ENCODE measurements around the gene ITGA11.
A peak's percentile ranks its signal among the peaks of the same experiment; 100 is the strongest.

Gene ITGA11

GRCh38 chr15:68463444-68463843 is 31.5 kb upstream of the ITGA11 start:
- H3K27me3 Mint-ChIP-seq: peaks cover 41% of the 10 kb centered on the region
- no peak for ATAC-seq

DNA sequence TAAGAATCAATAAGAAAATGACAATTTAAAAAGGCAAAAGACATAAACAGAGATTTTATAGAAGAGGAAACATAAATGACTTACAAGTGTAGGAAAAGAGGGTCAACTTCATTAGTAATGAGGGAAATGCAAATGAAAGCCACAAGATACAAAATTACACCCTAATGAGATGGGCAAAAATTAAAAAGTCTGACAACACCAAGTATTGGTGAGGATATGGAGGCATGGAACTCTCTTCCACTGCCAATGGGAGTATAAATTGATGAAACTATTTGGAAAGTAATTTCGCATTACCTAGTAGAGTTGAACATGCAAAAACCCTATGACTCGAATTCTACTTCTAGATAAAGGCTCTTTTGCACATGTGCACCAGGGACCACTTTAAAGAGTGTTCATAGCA is 28.2 kb upstream of the ITGA11 start:
- H3K4me1 Mint-ChIP-seq: no peaks in the 10 kb centered on the region
- no peaks in the 10 kb centered on the region for H3K36me3 Mint-ChIP-seq
- no peak for ATAC-seq
- no peak overlapping the region for H3K4me3 Mint-ChIP-seq
- peaks cover 7% of the 10 kb centered on the region for H3K9me3 Mint-ChIP-seq
- peaks cover 20% of the 10 kb centered on the region for H3K27me3 Mint-ChIP-seq
- no peak overlapping the region for H3K27ac Mint-ChIP-seq

More at GRCh38 chr15:68463444-68463843, 31.5 kb upstream of the ITGA11 start:
- no peaks in the 10 kb centered on the region for H3K4me1 Mint-ChIP-seq
- peaks cover 7% of the 10 kb centered on the region for H3K9me3 Mint-ChIP-seq
- no peaks in the 10 kb centered on the region for H3K36me3 Mint-ChIP-seq
- no peak overlapping the region for H3K27ac Mint-ChIP-seq
- H3K4me3 Mint-ChIP-seq: no peak overlapping the region

GRCh38 chr15:68450192-68450591 is 18.2 kb upstream of the ITGA11 start:
- peaks cover 62% of the 10 kb centered on the region for H3K27me3 Mint-ChIP-seq
- peaks cover 12% of the 10 kb centered on the region for H3K9me3 Mint-ChIP-seq
- no peak overlapping the region for H3K27ac Mint-ChIP-seq
- no peaks in the 10 kb centered on the region for H3K36me3 Mint-ChIP-seq
- no peaks in the 10 kb centered on the region for H3K4me1 Mint-ChIP-seq
- ATAC-seq: no peak
- no peak overlapping the region for H3K4me3 Mint-ChIP-seq

- Mint-ChIP-seq H3K9me3 (peaks cover 12% of the 10 kb centered on the region), H3K27me3 (peaks cover 62% of the 10 kb centered on the region)
Measured at GRCh38 chr15:68449389-68449788, 17.4 kb upstream of the ITGA11 start.

DNA sequence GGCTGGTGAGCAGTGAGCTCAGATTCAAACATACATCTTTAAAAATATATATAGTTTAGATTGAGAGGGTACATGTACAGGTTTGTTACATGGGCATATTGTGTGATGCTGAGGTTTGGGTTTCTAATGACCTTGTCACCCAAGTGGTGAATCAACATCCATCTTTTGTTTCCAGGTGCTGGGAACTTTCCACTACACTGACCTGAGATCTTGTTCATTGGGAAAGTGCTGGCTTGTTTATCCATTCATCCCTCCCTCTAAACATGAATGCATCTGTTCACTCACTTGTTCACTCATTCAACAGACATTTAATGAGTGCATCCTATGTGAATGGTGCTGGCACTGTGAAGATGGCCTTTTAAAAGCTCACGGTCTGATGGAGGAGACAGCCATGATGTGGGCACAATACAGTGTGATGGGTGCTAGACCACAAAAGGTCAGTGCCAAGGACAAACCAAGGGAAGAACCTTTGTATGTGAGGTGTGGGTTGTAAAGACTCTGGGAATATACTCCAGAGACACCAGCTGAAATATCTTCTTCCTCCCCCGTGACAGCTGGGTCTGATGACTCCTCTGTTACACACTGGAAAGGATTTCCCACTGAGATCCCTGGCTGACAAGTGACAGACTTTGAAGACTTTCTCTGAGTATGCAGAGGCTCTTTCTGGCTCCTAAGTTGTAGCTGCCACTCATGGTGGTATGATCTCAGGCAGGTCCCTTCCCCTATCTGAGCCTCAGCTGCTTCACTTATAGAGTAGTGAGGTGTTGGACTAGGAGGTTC is 16.2 kb upstream of the ITGA11 start:
- Mint-ChIP-seq H3K27me3 (peaks cover 58% of the 10 kb centered on the region), H3K4me3 (no peak overlapping the region)

More at GRCh38 chr15:68449389-68449788, 17.4 kb upstream of the ITGA11 start:
- Mint-ChIP-seq H3K27ac (no peak overlapping the region), H3K4me3 (no peak overlapping the region), H3K4me1 (no peaks in the 10 kb centered on the region), H3K36me3 (no peaks in the 10 kb centered on the region)
- no peak for ATAC-seq

DNA sequence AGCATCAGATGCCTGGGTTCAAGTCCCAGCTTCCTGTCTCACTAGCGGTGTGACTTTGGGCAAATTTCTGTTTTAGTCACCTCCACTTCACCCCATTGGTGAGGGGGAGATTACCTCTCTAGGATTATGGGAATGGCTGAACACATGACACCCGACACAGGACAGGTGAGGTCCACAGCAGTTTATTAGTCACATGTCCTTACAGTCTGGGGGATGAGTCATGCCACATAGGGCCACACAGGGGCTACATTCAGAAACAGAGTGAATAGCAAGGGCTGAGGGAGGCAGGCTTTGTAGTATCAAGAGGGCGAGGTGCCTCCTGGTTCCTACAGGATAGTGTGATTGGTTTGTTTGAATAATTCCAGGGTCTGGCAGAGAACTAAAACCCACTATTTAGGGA is 15.2 kb upstream of the ITGA11 start:
- Mint-ChIP-seq H3K9me3 (peaks cover 10% of the 10 kb centered on the region), H3K27ac (no peak overlapping the region), H3K27me3 (peaks cover 48% of the 10 kb centered on the region), H3K36me3 (no peaks in the 10 kb centered on the region), H3K4me3 (no peak overlapping the region), H3K4me1 (no peaks in the 10 kb centered on the region)
- no peak for ATAC-seq

More for the DNA sequence above, 16.2 kb upstream of the ITGA11 start:
- peaks cover 12% of the 10 kb centered on the region for H3K9me3 Mint-ChIP-seq
- no peak overlapping the region for H3K27ac Mint-ChIP-seq
- ATAC-seq: no peak
- H3K36me3 Mint-ChIP-seq: no peaks in the 10 kb centered on the region
- no peaks in the 10 kb centered on the region for H3K4me1 Mint-ChIP-seq

DNA sequence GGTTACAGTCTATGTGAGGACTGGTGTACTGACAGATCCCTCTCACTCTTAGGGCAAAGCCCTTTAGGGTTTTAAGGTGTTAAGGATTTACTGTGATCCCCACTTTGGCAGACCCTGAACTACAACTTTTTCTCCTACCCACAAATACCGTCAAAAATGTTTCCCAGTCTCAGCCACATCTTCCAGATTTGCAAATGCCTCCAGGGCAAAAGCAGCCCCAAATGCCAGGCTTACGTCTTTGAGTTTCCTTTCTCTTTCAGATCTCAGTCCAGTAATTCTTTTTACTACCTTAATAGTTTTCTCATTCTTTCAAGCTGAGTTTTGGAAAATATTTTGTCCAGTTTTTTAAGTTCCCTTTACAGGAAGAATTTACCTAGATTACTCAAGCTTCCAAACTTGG is 13.4 kb upstream of the ITGA11 start:
- no peak for ATAC-seq
- Mint-ChIP-seq H3K36me3 (no peaks in the 10 kb centered on the region), H3K27me3 (peaks cover 35% of the 10 kb centered on the region), H3K4me1 (no peaks in the 10 kb centered on the region), H3K9me3 (no peaks in the 10 kb centered on the region), H3K27ac (no peak overlapping the region), H3K4me3 (no peak overlapping the region)

GRCh38 chr15:68444336-68444735 is 12.4 kb upstream of the ITGA11 start:
- Mint-ChIP-seq H3K27ac (no peak overlapping the region), H3K4me3 (no peak overlapping the region), H3K36me3 (no peaks in the 10 kb centered on the region), H3K9me3 (no peaks in the 10 kb centered on the region), H3K4me1 (no peaks in the 10 kb centered on the region), H3K27me3 (peaks cover 35% of the 10 kb centered on the region)
- no peak for ATAC-seq

- Mint-ChIP-seq H3K27ac (no peak overlapping the region), H3K36me3 (no peaks in the 10 kb centered on the region), H3K9me3 (no peaks in the 10 kb centered on the region), H3K4me1 (no peaks in the 10 kb centered on the region), H3K27me3 (peaks cover 46% of the 10 kb centered on the region), H3K4me3 (no peak overlapping the region)
- no peak for ATAC-seq
Measured at GRCh38 chr15:68442903-68443302, 10.9 kb upstream of the ITGA11 start.

DNA sequence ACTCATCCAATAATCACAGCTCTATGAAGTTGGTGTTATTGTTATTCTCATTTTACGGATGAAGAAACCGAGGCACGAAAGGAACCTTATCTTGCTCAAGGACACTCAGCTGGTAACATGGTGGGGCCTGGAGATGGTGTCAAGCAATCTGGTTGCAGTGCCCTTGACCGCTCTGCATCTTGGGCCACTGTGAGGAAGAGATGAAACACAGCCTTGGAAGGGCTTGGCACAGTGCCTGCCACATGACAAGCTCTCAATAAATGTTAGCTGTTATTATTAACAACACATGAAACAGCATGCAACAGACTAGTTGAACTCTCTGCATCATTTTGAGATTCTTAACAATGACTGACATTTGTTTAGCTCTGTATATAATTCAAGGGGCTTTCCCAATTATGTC is 10.1 kb upstream of the ITGA11 start:
- peak; percentile 22 for ATAC-seq
- Mint-ChIP-seq H3K36me3 (no peaks in the 10 kb centered on the region), H3K9me3 (no peaks in the 10 kb centered on the region), H3K27me3 (peaks cover 43% of the 10 kb centered on the region), H3K27ac (no peak overlapping the region), H3K4me1 (no peaks in the 10 kb centered on the region), H3K4me3 (no peak overlapping the region)

GRCh38 chr15:68441045-68441743 is 9.2 kb upstream of the ITGA11 start:
- H3K4me3 Mint-ChIP-seq: no peak overlapping the region
- no peaks in the 10 kb centered on the region for H3K4me1 Mint-ChIP-seq
- no peaks in the 10 kb centered on the region for H3K36me3 Mint-ChIP-seq
- H3K27me3 Mint-ChIP-seq: peaks cover 48% of the 10 kb centered on the region
- no peak for ATAC-seq
- H3K27ac Mint-ChIP-seq: no peak overlapping the region
- H3K9me3 Mint-ChIP-seq: no peaks in the 10 kb centered on the region

GRCh38 chr15:68440136-68440535 is 8.2 kb upstream of the ITGA11 start:
- Mint-ChIP-seq H3K27me3 (peaks cover 41% of the 10 kb centered on the region), H3K4me1 (no peaks in the 10 kb centered on the region)
- no peak for ATAC-seq

DNA sequence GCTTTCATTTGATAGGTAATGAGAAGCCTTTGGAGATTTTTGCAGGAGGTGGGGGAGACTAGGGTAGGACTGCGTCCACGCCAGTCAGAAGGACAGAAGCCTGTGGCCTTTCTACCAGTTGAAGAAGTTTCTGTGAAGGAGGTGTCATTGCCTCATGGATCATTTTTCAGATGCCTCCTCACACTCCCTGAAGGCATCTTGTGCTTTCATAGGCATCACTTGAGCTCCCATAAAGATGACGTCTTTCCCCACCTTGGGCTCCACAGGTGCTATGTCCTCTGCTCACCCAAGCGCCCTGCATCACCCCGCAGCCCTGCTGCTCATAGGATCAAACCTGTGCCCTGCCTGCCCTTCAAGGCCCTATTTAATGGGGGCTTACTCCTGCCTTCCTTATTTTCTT is 7.5 kb upstream of the ITGA11 start:
- no peak overlapping the region for H3K27ac Mint-ChIP-seq
- no peaks in the 10 kb centered on the region for H3K9me3 Mint-ChIP-seq
- H3K27me3 Mint-ChIP-seq: peaks cover 41% of the 10 kb centered on the region
- H3K4me3 Mint-ChIP-seq: no peak overlapping the region
- H3K4me1 Mint-ChIP-seq: no peaks in the 10 kb centered on the region
- no peaks in the 10 kb centered on the region for H3K36me3 Mint-ChIP-seq
- no peak for ATAC-seq

More at GRCh38 chr15:68440136-68440535, 8.2 kb upstream of the ITGA11 start:
- Mint-ChIP-seq H3K9me3 (no peaks in the 10 kb centered on the region), H3K36me3 (no peaks in the 10 kb centered on the region), H3K4me3 (no peak overlapping the region), H3K27ac (no peak overlapping the region)

- Mint-ChIP-seq H3K4me1 (peaks cover 5% of the 10 kb centered on the region), H3K27ac (no peak overlapping the region), H3K9me3 (no peaks in the 10 kb centered on the region), H3K4me3 (no peak overlapping the region), H3K36me3 (no peaks in the 10 kb centered on the region), H3K27me3 (peaks cover 55% of the 10 kb centered on the region)
- ATAC-seq: no peak
Measured at GRCh38 chr15:68436680-68437079, 4.7 kb upstream of the ITGA11 start.

DNA sequence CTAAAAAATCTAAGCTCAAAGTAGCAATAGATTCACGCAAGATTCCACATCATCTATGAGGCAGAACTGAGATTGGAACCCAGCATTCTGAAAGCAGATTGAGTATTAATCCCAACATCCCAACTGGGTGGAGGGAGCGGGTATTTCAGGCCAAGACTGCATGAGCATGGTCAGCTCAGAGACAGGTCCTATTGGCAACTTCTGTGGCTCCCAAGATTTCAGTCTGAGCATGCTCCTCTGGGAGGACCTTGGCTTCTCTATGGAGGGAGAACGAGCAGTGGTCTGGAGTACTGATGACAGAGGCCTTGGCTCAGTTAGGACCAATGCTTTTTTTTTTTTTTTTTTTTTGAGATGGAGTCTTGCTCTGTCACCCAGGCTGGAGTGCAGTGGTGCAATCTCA is 4.0 kb upstream of the ITGA11 start:
- Mint-ChIP-seq H3K27me3 (peaks cover 56% of the 10 kb centered on the region), H3K4me3 (no peak overlapping the region), H3K27ac (no peak overlapping the region), H3K4me1 (peaks cover 5% of the 10 kb centered on the region), H3K36me3 (no peaks in the 10 kb centered on the region), H3K9me3 (no peaks in the 10 kb centered on the region)
- no peak for ATAC-seq

DNA sequence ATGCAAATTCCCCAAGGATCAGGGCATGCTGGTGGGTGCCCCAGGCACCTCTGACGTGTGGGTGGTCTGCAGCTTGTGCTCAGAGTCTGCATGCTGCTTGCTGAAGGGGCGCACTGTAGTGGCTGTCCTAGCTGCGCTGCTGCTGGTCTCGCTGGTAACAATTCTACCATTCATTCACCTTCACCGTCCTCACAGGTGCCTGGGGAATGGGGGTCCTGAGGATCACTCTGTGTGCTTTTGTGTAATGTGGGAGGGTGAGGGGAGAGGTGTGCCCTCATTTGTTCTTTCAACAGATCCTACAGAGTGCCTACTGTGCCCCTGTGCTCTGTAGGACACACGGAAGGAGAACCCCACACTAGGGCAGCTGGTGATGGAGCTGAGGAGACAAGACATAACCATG is 2.1 kb upstream of the ITGA11 start:
- Mint-ChIP-seq H3K4me3 (no peak overlapping the region), H3K36me3 (no peaks in the 10 kb centered on the region), H3K27ac (no peak overlapping the region), H3K4me1 (peaks cover 5% of the 10 kb centered on the region), H3K9me3 (no peaks in the 10 kb centered on the region), H3K27me3 (peaks cover 55% of the 10 kb centered on the region)
- no peak for ATAC-seq
